HG03159 (cell line): Measurements from ENCODE around the gene TNFRSF18.

Experiments used
- ATAC-seq: cut with Tn5 transposase; IDR thresholded peaks from one replicate; pipeline ENCODE4 v1.9.1; 2021; ENCODE audit warnings: mild to moderate bottlenecking, moderate library complexity; ENCODE audit not compliant: unreplicated experiment

TNFRSF18 gene

DNA sequence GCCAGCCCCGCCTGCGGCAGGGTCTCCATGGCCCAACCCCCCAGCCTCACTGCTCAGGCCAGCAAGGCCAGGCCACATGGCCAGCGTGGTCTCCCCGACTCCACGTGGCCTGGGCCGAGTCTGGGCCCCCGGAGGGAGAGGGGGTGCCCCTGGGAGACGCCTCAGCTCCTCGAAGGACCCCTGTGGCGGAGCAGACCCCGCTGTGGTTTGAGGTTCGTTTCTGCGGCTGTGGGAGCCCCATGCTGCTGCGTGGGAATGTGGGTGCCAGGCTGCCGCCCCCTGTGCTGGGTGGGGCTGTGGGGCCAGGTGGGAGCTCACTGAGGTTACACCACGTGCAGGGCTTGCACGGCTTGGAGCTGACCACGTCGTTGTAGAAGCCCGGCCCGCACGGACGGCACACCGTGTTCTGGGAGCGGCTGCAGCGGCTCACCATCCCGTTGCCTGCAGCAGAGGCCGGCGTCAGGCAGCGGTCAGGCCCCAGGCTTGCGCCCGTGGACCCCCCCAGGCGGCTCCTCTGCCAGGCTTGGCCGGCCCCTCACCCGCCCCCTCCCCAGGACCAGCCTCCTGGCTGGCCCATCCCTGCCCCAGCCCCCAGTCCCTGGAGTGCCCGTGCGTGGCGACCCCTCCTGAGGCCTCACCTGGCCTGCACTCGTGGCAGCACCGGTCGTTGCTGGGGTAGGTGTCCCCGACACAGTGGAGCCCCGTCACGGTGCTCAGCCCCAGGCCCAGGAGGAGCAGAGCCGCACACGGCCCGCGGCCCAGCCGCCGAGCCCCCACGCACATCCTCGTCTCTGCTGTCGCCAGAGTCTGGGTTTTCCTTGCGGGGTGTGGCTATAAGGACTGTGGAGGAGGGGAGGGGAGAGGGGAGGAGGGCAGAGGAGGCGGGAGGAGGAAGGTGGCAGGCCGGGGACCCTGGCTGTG lies 7.2 kb upstream of the TNFRSF18 start, which contains the start of gene TNFRSF4:
TNFRSF4 (minus strand) TSS at position 809 of the 921 bp plus-strand sequence; CDS start at position 783, 26 bp downstream.
- ATAC-seq = no peak

DNA sequence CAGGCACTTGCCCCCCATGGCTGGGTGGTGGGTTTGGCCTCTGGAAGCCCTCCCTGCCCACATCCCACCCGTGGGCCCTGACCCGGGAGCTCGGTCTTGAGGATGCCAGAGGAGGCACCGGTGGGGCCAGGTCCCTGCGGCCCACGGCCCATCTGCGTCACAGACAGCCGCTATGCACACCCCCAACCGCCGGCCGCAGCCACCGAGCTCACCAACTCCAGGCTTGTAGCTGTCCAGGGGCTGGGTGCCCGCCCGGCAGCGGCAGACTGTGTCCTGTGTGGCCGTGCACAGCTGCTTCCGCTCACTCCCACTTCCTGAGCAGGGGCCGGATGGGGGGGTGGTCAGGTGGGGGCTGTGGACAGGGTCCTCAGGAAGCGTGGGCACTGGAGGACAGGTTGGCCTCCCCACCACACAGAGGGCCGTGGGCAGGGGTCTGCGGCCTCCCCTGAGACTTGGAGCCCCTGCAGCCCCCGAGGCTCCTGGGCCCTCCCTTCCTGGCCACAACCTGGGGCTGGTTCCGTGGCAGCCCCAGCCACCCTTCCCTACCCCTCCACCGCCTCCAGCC lies 6.5 kb upstream of the TNFRSF18 start:
- ATAC-seq = no peak

DNA sequence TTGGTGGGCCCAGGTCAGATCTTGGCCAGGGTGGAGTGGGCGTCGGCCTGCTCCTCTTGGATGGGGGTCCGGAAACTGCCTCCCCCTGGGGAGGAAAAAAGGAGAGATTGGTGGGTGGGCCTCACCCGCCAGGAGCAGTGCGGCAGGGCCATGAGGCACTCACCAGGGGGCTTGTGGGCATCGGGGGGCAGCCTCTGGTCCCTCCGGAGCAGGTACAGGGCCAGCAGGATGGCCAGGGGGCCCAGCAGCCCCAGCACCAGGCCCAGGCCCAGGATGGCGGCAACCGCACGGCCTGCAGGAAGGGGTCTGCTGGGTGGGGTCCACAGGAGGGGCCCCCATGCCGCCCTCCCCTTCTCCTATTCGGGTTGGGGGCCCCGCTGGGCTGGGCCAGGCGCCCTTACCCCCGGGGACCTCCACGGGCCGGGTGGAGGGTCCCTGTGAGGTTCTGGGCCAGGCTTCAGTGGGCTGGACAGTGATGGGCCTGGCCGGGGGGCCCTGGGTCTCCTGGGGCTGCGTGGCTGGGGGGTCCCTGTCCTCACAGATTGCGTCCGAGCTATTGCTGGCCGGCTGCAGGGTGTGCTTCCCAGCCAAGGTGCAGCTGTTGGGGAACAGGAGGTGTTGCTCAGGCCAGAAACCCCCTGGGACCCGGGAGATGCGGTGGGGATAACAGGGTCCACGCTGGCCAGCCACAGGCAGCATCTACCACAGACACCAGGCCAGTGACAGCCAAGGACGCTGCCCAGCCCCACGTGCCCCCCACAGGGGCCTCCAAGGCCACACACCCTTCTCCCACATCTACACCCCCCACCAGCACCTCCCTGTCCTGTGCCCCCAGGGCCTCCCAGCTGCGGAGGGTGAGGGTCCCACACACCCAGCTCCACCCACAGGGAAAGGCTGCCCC lies 5.4 kb upstream of the TNFRSF18 start:
- ATAC-seq = no peak

DNA sequence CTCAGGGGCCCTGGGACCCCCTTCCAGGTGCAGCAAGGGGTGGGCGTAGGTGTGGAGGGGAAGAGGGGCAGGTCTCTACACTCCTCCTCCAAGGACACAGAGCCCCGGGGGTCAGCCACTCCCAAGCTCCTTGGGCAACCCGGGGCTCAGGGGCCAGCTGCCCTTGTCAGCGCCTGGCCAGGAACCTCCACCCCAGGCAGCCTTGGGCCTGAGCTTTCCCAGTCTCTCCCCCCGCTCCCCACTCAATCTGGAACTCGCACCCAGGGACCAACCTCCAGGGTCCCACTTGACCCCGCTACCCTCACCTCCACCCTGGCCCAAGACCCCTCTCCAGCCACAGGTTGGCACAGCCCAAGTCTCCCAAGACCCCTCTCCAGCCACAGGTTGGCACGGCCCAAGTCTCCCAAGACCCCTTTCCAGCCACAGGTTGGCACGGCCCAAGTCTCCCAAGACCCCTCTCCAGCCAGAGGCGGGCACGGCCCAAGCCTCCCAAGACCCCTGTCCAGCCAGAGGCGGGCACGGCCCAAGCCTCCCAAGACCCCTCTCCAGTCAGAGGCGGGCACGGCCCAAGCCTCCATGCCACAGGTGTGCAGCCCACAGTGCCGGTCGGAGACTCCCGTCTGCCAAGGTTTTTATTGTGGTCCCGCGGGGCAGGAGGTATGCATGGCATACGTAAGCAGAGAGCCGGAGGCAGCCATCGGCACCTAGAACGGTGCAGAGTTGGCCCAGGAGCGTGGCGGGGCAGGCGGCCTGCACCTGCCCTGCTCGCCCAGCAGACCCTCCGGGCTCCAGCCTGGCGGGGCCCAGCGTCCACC lies 4.5 kb upstream of the TNFRSF18 start:
- ATAC-seq = no peak

DNA sequence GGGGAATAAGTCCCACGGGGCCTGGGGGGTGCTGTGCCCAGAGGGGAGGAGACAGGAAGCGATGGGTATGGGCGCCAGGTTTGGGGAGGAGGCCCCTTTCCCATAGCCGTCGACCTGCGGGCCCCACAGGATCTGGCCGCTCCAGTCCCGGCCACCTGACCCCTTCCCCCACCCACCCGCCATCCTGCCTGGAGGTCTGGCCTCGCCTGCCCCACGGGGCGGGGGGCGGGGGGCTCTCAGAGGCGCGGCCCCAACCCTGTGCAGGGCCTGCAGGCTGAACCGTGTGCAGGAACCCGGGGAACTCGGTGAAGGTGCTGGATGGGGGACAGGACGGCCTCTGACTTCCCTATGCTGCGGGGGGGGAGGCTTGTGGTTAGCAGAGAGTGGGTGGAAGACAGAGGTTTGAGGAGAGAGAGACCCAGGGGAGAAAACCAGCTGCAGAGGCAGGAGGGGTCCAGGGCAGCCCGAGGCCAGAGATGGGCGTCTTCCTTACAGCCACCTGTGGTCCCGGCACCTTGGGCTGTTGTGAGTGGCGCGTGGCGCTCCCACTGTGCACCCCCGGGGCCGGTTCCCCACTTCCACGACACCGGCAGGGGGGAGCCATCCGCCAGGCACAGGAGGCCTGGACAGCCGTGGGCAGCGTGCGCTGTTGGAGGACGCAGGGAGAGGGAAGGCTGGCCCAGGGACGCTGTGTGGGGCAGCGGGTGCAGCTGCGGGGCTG lies 2.5 kb upstream of the TNFRSF18 start:
- no peak for ATAC-seq

DNA sequence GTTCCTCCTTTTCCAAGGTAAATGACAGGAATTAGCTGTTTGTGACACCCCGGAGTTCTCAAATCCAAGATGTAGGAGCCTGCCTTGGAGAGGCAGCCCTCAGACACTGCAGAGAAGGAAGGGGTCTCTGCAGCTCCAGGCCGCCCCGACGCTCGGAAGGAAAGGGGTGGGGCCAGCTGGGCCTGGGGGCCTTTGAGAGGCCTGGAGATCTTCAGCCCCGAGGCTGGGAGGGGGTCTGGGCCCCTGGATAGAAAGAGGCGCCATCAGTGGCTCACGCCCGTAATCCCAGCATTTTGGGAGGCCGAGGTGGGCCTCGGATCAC lies 1.1 kb upstream of the TNFRSF18 start:
- ATAC-seq = no peak

DNA sequence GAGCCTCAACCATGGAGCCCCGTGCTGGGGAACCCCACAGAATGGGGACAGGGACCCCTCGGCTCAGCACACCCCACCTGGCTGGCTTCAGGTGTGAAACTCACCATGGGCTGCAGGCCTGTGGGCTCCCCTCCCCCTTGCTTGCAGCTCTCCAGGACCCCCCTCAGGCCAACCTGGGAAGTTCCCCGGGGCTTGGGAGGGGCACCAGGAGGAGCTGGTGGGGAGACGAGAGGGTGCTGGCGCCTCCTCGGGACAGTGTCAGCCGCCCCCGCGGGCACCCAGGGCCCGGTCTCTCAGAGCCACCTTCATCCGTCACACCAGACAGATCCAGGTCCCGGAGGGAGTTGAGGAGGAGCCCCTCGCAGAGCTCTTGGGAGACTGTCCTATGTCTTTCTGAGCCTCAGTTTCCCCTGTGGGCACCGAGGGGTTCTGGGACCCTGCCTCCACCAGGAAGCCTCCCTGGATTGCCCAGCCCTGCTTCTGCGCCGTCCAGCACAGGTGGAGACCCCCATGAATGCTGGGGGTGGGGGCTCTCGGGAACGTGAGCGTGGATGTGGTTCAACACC lies 657 bp upstream of the TNFRSF18 start:
- ATAC-seq = no peak

DNA sequence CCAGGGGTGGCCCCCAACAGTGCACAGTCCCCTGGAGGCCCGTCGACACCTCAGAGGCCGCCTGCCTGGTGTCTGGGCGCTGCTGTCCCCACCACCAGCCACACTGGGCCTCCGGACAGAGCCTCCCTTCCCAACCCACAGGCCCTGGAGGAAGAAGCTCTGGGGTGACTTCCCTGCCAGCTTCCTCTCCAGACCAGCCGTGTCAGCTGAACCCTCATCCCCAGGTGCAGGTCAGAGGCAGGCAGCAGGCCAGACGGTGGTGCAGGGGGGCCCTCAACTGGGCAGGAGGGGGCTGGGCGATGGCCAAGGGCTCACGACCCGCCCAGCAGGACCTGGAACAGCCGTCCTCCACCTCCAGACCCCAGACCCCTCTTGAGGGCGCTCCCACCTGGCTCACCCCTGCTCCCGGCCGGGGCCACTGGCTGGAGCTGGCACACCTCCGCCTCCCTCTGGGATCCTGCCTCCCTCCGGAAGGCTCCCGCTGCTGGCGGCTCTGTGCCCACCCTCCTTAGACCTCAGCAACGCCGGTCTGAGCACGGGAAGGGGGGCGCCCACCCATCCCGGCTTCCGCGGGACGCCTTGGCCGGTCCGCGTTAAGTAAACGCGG lies 520 bp downstream of the TNFRSF18 start:
- no peak for ATAC-seq

DNA sequence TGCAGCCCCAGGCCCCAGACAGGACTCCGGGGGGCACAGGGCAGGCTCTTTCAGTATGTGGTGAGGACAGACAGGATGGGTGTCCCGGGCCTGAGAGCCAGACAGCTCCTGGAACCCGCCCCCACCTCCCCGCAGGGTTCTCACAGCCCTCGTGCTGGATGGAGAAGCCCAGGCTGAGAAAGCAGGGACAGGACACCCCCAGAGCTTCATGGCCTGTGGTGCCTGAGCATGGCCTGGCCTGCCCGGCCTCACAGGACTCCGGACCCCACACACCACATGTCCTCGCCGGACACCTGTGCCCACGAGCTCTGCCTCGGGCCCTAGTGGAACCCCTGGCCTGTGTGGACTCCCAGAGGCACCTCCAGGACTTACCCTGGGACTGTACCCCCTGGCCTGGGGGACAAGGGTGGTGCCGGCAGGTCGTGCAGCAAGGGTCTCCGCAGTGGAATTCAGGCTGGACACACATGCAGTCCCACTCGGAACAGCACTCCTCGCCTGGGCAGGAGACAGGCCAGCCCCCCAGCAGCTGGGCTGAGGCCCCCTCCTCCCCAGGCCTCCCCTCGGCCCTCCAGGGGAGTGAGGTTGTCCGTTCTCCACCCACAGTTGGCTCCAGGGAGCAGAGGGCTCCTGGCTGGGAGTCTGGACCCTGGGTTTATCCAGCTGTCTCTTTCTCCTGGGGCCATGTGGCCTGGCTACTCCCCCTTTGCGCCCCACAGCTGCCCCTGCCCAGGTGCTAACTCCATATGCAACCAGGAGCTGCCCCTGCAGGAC lies 1.2 kb downstream of the TNFRSF18 start:
- no peak for ATAC-seq

DNA sequence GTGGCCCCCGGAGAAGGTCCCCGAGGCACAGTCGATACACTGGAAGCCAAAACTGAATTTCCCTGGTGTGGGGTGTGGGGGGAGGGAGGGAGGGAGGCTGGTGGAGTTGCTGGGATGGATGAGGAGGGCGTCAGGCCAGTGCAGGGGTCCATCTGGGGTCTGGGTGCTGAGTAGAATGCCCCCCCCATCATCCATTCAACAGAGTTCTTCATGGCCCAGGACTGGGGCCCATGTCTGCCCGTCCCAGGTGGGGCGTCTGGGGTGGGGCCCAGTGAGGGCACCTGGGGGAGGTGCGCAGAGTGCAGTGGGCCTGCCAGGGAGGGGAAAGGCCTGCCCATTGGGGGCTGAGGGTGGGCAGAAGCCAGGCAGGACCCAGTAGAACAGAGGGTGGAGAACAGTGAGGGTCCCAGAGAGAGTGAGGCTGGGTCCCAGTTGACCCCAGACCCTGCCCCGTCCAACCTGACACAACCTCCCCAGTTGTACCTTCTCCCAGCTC lies 1.9 kb downstream of the TNFRSF18 start:
- no peak for ATAC-seq

DNA sequence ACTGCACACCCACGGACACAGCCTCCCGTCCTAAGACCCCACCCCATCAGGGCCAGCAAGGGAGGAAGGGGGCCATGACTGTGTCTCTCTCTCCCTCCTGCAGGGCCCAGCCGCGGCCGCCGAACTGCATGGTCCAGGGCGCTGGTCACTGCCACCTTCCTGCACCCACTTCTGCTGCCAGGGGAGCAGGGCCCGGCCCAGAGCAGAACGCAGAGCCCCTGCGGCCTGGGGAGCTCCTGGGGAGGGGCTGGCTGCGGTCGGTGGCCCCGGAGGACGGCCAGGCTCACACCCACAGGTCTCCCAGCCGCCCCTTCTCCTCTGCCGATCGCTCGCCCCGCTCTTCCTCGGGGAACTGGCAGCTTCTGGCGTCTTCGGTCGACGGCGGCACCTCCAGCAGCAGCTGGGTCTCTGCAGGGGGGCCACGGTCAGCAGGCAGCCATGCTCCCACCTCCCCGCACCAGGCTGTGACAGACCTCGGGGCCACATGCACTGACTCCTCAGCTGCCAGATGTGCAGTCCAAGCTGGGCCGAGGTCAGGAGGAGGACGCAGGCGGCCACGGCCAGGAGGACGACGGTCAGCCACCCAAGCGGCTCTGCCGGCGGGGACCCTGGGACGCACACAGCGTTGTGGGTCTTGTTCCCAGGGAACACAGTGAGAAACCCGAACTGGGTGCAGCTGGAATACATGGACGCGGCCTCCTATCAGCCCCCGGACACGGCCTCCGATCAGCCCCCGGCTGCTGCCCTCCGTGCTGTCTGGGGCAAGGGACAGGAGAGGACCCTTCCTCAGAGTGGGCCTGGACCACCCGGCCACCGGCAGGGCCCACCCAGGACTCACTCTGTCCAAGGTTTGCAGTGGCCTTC lies 2.6 kb downstream of the TNFRSF18 start:
- ATAC-seq = no peak

DNA sequence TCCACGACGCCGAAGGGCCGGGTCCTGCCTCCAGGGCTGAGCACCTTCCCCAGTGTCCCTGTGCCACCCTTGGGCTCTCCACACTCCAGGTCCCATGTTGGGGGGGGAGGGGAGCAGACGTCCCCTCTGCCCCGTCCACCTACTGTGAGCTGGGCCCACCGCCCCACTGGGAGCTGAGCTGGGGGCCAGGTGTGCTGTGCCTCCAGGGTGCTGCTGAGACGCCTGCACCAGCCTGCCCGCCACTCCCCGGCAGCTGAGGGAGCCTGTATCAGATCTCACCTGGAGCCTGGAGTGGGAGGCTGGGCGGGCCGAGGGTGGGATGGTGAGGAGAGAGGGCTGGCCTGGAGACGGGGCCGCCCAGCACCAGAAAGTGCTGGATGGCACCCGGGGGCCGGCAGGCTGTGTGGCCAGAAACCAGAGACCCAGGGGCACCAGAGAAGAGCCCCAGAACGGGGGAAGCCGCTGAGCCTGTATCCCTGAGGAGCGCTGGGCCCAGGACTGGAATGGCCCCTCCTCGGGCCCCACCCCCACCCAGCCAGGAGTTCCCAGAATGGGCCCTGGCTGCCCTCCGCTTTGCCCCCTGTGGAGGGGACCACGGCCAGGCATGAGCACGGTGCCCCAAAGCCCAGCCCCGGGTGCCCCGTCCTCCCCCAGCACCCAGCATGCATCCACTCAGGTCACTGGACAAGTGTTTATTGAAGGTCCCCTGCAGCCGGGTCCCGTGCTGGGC lies 3.4 kb downstream of the TNFRSF18 start:
- ATAC-seq = no peak

DNA sequence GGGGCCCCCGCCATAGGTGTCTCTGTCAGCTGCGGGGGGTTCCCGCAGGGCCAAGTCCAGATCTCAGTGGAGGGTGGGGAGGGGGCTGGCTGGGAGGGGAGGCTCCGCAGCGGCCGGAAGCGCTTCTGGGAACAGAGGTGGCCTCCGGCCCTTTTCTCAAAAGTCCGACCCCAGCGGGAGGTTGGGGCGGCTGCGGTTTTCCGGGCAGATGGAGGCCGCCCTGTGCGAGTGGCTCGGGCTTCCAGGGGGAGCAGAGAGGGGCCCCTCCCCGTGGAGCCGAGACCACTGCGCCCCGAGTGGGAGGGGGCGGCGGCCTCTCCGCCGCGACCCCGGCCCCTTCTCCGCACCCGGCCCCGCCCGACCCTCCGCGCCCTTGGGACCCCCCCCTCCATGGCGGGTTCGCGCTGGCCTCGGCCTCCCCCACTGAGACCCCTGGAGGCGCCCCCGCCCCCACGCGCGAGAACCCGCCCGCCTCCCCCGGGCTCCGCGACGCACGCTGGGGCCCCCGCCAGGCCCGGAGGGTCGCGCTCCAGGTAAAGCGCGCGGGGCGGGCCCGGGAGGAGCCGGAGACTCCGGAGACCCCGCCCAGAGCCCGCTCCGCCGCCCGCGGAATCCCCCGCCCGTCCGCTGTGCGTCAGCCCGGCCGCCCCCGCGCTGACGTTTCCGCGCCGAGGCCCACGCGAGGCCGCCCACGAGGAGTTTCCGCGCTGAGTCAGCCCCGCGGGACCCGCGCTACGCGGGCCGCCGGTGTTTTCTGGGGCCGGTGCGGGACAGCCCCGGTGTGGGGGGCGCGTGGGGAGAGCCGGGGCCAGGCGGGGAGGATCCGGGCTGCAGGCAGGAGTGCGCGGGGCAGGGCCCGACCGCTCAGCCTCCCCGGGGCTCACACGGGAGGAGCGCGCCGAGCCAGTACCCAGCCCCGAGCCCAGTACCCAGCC lies 5.2 kb downstream of the TNFRSF18 start:
- ATAC-seq = no peak

DNA sequence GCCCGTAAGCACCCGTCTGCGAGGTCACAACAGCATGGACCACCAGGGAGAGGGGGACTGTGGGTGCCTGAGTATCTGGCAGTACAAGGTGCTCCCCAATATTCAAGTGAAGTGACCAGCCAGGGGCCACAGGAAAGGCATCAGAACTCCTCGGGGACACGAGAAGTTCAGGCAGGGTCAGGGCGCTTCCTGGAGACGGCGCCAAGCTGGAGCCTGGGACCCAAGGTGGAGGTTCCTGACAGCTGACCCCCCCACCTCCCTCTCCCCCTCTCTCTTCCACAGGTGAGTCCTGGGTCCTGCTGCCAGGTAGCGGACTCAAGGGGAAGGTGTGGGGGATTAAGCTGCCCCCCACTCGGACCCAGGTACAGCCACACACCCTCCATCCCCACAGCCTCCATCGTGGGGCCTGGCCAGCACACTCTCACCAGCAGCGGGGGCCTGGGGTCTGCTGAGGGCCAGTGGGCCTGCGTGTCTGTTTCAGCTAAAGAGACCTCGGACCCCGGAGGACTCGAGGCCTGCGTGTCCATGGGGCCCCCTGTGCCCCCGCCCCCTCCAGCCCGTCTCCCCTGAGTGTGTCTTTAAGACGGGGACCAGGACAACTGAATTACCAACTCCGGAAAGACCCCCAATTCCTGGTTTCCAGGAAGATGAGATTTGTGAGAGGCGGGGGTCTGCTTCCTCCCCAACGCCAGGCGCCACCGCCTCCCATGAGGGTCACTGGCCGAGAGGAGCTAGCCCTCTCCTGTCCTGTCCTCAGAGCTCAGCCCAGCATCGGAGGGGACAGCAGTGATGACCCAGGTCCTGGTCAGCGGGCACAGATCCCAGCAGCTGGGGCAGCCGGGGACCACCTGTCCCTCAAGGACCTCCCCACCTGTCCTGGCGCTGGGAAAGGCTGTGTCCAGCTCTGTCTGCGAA lies 6.2 kb downstream of the TNFRSF18 start:
- no peak for ATAC-seq
